Upper lobe of left lung (tissue), 4 donors: ENCODE data around the gene B4GALNT3.

ENCODE experiments used
- POLR2A ChIP-seq, 4 donors: fragments of 450-650 bp; IDR thresholded peaks; one replicate each; pipeline ENCODE4 v1.5.1; 2016 to 2017; ENCODE audit warnings: antibody characterized with exemption in 4 of 4, mild to moderate bottlenecking in 2 of 4
- POLR2AphosphoS5 ChIP-seq, 2 donors: sonication (generic); formaldehyde crosslinking; IDR thresholded peaks; one replicate each; pipeline ENCODE4 v1.5.1; 2017; ENCODE audit warnings: antibody characterized with exemption in 2 of 2
- TF ChIP-seq, protein P1 (sequence below), 6 experiments: fragments of 450-650 bp in 4 of 6; fragments of 200-600 bp in 2 of 6; sonication (generic) in 2 of 6; IDR thresholded peaks; one replicate each; pipeline ENCODE4 v1.5.1; 2016 to 2019; ENCODE audit warnings: antibody characterized with exemption in 6 of 6

- TF ChIP-seq, protein P1, sequence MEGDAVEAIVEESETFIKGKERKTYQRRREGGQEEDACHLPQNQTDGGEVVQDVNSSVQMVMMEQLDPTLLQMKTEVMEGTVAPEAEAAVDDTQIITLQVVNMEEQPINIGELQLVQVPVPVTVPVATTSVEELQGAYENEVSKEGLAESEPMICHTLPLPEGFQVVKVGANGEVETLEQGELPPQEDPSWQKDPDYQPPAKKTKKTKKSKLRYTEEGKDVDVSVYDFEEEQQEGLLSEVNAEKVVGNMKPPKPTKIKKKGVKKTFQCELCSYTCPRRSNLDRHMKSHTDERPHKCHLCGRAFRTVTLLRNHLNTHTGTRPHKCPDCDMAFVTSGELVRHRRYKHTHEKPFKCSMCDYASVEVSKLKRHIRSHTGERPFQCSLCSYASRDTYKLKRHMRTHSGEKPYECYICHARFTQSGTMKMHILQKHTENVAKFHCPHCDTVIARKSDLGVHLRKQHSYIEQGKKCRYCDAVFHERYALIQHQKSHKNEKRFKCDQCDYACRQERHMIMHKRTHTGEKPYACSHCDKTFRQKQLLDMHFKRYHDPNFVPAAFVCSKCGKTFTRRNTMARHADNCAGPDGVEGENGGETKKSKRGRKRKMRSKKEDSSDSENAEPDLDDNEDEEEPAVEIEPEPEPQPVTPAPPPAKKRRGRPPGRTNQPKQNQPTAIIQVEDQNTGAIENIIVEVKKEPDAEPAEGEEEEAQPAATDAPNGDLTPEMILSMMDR (IDR thresholded peaks at IDR 0.05) = no peak
- TF ChIP-seq POLR2A (IDR thresholded peaks at IDR 0.05) = no peak
- no peak for TF ChIP-seq POLR2AphosphoS5 (IDR thresholded peaks at IDR 0.05)
These were observed 126.8 kb downstream of the B4GALNT3 start for GRCh38 chr12:586318-587071.
